AG09319 (cell line): Measurements from ENCODE around the gene EHBP1L1.

Source experiments
- DNase-seq: peaks from one replicate; pipeline ENCODE4 v3.0.0-alpha.2; 2010; ENCODE audit warnings: low read depth; ENCODE audit errors: extremely low read depth
- CTCF ChIP-seq: IDR thresholded peaks from 2 replicates; pipeline ENCODE4 v1.5.1; 2011; ENCODE audit warnings: low read depth, mild to moderate bottlenecking, inconsistent platforms, low read length, moderate library complexity

The EHBP1L1 gene

GRCh38 chr11:65536412-65537295 lies 39.2 kb upstream of the EHBP1L1 start:
- no peak for DNase-seq
- TF ChIP-seq CTCF = no peak

GRCh38 chr11:65537296-65537597 lies 38.6 kb upstream of the EHBP1L1 start:
- DNase-seq = no peak
- TF ChIP-seq CTCF = no peak

- DNase-seq = no peak
- no peak for TF ChIP-seq CTCF
Measured at GRCh38 chr11:65537620-65538231, 38.1 kb upstream of the EHBP1L1 start.

- no peak for DNase-seq
- no peak for TF ChIP-seq CTCF
Measured at GRCh38 chr11:65538232-65538914, 37.5 kb upstream of the EHBP1L1 start.

GRCh38 chr11:65538915-65539743 lies 36.7 kb upstream of the EHBP1L1 start:
- no peak for TF ChIP-seq CTCF
- DNase-seq = no peak

- TF ChIP-seq CTCF = no peak
- DNase-seq = no peak
Measured at GRCh38 chr11:65539744-65540289, 36.0 kb upstream of the EHBP1L1 start.
